ENCODE data around the gene NSD1. TPM values are rescaled to one million over a fixed set of nuclear protein-coding genes. Genes with fewer than 3 reads are reported as not detected.

The NSD1 gene
- total and polyA plus RNA-seq, 9 of the 15 experiments (the other 6 are each of a cell fraction or from before 2014, with no cell fraction given), result 3.8 to 51.0 (median 24.7) TPM

DNA sequence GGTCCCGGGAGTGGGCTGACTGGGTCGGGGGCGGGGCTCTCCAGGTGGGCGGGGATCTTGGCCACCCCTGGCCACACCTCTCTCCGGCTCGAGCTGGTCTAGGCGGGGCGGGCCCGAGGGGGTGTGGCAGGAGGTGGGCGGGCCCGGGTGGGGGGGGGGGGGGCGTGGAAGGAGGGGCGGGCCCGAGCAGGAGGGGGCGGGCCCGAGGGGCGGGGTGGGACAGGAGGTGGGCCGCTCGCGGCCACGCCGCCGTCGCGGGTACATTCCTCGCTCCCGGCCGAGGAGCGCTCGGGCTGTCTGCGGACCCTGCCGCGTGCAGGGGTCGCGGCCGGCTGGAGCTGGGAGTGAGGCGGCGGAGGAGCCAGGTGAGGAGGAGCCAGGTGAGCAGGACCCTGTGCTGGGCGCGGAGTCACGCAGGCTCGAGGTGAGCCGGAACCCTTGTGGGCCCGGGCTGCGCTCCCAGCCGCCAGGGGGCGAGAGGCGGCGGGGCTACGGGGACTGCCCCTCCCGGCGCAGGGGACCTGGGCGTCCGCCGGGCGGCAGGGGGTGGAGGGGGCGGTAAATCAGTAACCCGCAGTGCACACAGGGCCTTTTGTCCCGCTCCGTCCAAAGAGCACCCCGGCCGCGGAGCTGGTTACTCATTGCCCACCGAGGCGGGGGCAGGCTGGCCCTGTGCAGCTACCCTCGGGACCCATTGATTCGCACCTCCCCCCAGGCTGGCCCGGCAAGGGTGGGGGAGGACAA lies 46.7 kb upstream of the NSD1 start, which contains the start of gene FGFR4 (continued):
- TF ChIP-seq CTCFL (IDR thresholded peaks at IDR 0.05; ENCODE audit: borderline replicate concordance, insufficient read depth, low read depth, low read length, poor library complexity, severe bottlenecking) (peak; percentile 98), RB1 (IDR thresholded peaks at IDR 0.05; ENCODE audit: low read depth) (peak; percentile 94), ZNF431 (CRISPR knock-in tag; IDR thresholded peaks at IDR 0.05) (0 out of 2 replicates have a peak, but pooled peaks have one; percentile 49), CGGBP1 (CRISPR knock-in tag; IDR thresholded peaks at IDR 0.05) (no peak), CHD2 (IDR thresholded peaks at IDR 0.05; ENCODE audit: low read depth, low read length) (peak; percentile 8; the same call in 1 of the 2 replicates), SUPT5H (IDR thresholded peaks at IDR 0.05) (peak; percentile 69), NBN (IDR thresholded peaks at IDR 0.05; ENCODE audit: low read depth) (peak; percentile 81), NR2F6 (CRISPR knock-in tag; IDR thresholded peaks at IDR 0.05) (no peak), ATF1 (CRISPR knock-in tag; IDR thresholded peaks at IDR 0.05) (no peak), ATF1 (tag; IDR thresholded peaks at IDR 0.05) (peak; percentile 21; the same call in 1 of the 2 replicates), RCOR1 (IDR thresholded peaks at IDR 0.05; ENCODE audit: borderline replicate concordance in 1 of 2, low read depth in 2 of 2, low read length in 2 of 2) (peak in 1 of 2 experiments; percentile 27; a peak in 2 of 4 replicates), PHF21A (IDR thresholded peaks at IDR 0.05; ENCODE audit: borderline replicate concordance, low read depth) (peak; percentile 93), ZNF121 (CRISPR knock-in tag; conservative IDR thresholded peaks at IDR 0.05) (no peak), ZNF668 (CRISPR knock-in tag; IDR thresholded peaks at IDR 0.05) (no peak), ZBTB11 (CRISPR knock-in tag; IDR thresholded peaks at IDR 0.05) (0 out of 6 replicates have a peak, but pooled peaks of 1 of the 3 experiments have one; percentile 34), RBFOX2 (IDR thresholded peaks at IDR 0.05; ENCODE audit: low read depth, low read length) (peak; percentile 68), ETS2 (tag; IDR thresholded peaks at IDR 0.05; ENCODE audit: borderline replicate concordance, poor library complexity, severe bottlenecking) (no peak), HNRNPUL1 (IDR thresholded peaks at IDR 0.05; ENCODE audit: low read length) (no peak)
- TF ChIP-seq, protein P1, sequence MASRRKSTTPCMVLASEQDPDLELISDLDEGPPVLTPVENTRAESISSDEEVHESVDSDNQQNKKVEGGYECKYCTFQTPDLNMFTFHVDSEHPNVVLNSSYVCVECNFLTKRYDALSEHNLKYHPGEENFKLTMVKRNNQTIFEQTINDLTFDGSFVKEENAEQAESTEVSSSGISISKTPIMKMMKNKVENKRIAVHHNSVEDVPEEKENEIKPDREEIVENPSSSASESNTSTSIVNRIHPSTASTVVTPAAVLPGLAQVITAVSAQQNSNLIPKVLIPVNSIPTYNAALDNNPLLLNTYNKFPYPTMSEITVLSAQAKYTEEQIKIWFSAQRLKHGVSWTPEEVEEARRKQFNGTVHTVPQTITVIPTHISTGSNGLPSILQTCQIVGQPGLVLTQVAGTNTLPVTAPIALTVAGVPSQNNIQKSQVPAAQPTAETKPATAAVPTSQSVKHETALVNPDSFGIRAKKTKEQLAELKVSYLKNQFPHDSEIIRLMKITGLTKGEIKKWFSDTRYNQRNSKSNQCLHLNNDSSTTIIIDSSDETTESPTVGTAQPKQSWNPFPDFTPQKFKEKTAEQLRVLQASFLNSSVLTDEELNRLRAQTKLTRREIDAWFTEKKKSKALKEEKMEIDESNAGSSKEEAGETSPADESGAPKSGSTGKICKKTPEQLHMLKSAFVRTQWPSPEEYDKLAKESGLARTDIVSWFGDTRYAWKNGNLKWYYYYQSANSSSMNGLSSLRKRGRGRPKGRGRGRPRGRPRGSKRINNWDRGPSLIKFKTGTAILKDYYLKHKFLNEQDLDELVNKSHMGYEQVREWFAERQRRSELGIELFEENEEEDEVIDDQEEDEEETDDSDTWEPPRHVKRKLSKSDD (conservative IDR thresholded peaks at IDR 0.05; ENCODE audit: low read length), result no peak

All from K562 (cell line).